ENCODE measurements around the gene PAK6.

PAK6 gene

DNA sequence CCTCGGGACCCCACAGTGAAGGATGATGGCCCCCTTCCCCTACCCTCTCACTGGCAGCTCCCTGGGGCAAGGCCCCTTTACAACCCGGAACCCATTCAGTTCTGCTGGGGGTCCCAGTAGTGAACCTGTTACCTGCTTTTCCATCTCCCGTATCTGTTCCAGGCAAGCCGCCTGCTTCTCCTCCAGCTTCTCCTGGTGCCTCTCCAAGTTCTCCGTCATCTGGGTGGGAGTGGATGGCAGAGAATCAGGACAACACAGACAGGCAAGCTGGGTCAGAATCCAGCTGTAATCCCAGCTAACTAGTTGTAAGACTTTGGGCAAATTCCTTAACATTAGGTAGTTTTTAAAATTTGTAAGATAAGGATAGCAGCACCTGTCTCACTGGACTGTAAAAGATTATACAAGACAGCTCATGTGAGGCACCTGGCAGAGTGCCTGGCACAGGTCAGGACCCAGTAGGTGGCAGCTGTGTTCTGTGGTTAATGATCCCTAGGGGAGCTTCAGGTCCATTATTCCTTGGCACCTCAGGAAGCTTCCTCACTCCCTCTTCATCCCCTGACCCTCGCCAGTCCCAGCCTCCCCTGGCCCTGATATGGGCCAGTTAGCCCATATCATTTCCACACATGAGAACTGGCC is 50.4 kb downstream of the PAK6 start:
- H3K36me3 ChIP-seq (ENCODE audit: insufficient read depth, low read length): no peaks in the 10 kb centered on the region
- H3K27me3 ChIP-seq (ENCODE audit: insufficient read depth, low read length): no peaks in the 10 kb centered on the region
- H2AFZ ChIP-seq (ENCODE audit: low read depth, low read length): no peak overlapping the region
- no peaks in the 10 kb centered on the region for H3K9me3 ChIP-seq (ENCODE audit: low read length)
- no peak overlapping the region for H3K4me3 ChIP-seq (ENCODE audit: low read length)
- H3K4me1 ChIP-seq (ENCODE audit: insufficient read depth, low read length): peaks cover 50% of the 10 kb centered on the region

DNA sequence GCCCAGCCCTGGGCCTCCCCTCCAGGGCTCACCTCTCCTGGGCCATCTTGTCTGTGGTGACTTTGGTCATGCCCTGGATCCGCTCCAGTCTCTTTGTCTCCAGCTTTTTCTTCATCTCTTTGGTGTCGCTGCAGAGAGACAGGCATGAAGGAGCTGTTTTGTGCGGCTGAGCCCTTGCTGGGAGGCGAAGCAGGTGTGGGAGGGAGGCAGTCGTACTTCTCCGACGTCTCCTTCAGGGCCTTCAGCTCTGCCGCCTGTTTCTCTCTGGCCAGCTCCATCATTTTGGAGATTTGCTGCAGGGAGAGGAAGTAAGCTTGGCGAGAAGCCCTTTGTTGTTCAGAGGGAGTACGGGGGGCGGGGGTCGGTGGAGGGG is 51.7 kb downstream of the PAK6 start:
- no peaks in the 10 kb centered on the region for H3K27me3 ChIP-seq (ENCODE audit: insufficient read depth, low read length)
- H3K4me3 ChIP-seq (ENCODE audit: low read length): no peak overlapping the region
- no peaks in the 10 kb centered on the region for H3K36me3 ChIP-seq (ENCODE audit: insufficient read depth, low read length)
- peaks cover 54% of the 10 kb centered on the region for H3K4me1 ChIP-seq (ENCODE audit: insufficient read depth, low read length)
- no peaks in the 10 kb centered on the region for H3K9me3 ChIP-seq (ENCODE audit: low read length)
- H2AFZ ChIP-seq (ENCODE audit: low read depth, low read length): no peak overlapping the region

DNA sequence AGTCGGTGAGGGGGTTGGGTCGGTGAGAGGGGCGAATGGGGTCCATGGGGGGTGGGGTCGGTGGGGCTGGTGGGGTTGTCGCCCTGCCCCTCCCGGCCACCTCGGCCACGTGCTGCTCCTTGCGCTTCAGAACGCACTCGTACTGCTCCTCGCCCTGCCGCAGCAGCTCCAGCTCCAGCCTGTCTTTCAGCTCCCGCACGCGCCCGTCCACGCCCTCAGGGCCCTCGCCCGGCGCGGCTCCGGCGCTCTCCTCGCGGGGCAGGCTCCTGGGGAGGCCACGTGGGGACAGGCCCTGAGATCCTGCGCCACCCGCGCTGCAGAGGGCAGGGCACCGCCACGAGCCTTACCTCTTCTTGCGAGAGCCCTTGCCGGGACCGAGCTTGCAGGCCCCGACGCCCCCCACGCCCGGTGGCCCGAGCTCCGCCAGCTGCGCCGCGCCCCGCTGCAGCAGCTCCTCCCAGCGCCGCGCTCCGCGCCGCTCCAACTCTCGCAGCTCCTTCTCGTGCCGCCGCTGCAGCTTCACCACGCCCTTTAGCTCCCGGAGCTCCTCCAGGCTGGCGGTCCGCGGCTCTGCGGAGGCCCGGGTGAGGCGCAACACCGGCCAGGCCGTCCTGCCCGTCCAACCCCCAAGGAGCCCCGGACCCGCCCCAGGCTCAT is 52.2 kb downstream of the PAK6 start:
- no peaks in the 10 kb centered on the region for H3K36me3 ChIP-seq (ENCODE audit: insufficient read depth, low read length)
- peaks cover 52% of the 10 kb centered on the region for H3K4me1 ChIP-seq (ENCODE audit: insufficient read depth, low read length)
- H3K27me3 ChIP-seq (ENCODE audit: insufficient read depth, low read length): no peaks in the 10 kb centered on the region
- no peak overlapping the region for H3K4me3 ChIP-seq (ENCODE audit: low read length)
- no peaks in the 10 kb centered on the region for H3K9me3 ChIP-seq (ENCODE audit: low read length)
- H2AFZ ChIP-seq (ENCODE audit: low read depth, low read length): no peak overlapping the region

DNA sequence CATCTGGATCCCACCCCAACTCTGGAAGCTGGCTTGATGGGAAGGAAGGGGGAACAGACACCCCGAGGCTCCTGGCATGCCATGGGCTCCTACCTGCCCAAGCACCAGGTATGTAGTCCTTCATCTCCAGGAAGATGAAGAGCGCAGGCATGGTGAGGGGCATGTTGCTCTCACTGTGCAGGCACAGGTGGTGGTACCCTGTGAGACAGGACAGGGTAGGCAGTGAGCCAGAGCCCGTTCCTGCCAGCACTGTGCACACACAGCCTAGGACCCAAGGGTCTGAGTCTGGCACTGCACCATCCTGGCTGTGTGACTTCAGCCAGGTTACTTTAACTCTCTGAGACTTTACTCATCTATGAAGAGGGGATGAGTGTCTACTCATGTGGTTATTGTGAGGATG is 53.4 kb downstream of the PAK6 start:
- H3K4me1 ChIP-seq (ENCODE audit: insufficient read depth, low read length): peaks cover 41% of the 10 kb centered on the region
- H3K4me3 ChIP-seq (ENCODE audit: low read length): no peak overlapping the region
- no peaks in the 10 kb centered on the region for H3K27me3 ChIP-seq (ENCODE audit: insufficient read depth, low read length)
- H2AFZ ChIP-seq (ENCODE audit: low read depth, low read length): no peak overlapping the region
- H3K36me3 ChIP-seq (ENCODE audit: insufficient read depth, low read length): no peaks in the 10 kb centered on the region
- peaks cover 2% of the 10 kb centered on the region for H3K9me3 ChIP-seq (ENCODE audit: low read length)

DNA sequence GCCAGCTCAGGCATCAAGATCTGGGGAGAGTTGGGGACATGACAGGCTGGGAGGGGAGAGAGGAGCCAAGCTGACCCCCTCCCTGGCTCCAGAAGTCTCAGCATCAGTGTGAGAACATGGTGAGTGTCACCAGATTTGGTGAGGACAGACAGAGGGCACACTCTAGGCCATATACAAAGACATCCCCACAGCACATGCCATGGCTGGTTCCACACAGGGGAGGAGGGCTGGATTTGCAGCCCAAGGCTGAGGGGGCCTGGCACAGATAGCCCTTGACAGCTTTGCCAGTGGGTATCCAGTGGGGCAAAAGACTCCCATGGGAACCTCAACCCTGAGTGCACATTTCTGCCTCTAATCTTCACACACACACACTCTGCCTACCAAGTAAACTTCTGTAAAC is 54.1 kb downstream of the PAK6 start:
- Histone ChIP-seq H3K27me3 (ENCODE audit: insufficient read depth, low read length) (no peaks in the 10 kb centered on the region), H2AFZ (ENCODE audit: low read depth, low read length) (no peak overlapping the region), H3K4me3 (ENCODE audit: low read length) (no peak overlapping the region), H3K9me3 (ENCODE audit: low read length) (peaks cover 2% of the 10 kb centered on the region), H3K4me1 (ENCODE audit: insufficient read depth, low read length) (peaks cover 40% of the 10 kb centered on the region), H3K36me3 (ENCODE audit: insufficient read depth, low read length) (no peaks in the 10 kb centered on the region)

DNA sequence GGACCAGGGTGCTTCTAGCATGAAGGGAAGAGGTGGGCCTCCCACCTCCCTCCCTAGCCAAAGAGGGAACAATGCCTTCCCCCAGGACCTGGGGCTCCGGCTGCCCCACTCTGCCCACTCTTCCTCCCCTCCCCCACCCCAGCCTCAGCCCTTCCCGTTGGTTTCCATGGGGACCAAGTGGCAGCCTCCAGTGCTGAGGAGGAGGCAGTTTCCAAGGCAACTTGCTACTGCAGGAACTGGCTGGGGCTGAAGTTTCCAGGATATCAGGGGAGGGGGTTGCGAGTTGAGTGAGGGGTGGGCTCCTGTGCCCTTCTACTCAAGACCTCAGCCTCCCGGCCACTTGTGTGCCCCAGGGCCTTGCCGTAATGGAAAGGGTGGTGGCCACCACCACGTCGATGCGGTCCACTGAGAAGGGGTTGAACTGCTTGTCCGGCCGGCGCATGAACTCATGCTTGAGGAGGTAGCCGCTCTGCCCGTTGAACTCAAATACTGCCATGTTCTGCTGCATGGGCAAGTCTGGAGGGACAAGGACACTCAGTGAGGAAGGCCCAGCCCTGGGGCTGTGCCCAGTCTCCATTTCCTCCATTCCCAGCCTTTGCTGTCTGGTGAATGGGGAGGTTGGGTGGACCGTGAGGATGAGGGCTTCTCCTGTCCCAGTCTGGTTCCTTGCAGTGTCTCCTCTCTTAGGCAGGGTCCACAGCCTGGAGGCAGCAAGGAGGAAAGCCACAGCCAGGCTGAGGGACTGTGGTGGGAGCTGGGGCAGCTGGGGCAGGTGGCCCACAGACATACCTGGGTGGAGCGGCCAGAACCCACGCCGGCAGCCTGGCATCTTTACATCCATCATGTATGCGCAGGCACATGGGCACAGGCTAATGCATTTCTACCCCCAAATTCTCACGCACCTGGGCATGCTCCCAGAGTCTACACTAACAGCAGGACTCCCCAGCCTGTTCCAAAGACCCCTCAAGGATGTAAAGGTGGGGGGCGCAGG is 55.3 kb downstream of the PAK6 start:
- Histone ChIP-seq H3K9me3 (ENCODE audit: low read length) (peaks cover 3% of the 10 kb centered on the region), H3K36me3 (ENCODE audit: insufficient read depth, low read length) (no peaks in the 10 kb centered on the region), H3K27me3 (ENCODE audit: insufficient read depth, low read length) (no peaks in the 10 kb centered on the region), H3K4me3 (ENCODE audit: low read length) (no peak overlapping the region), H3K4me1 (ENCODE audit: insufficient read depth, low read length) (peaks cover 40% of the 10 kb centered on the region), H2AFZ (ENCODE audit: low read depth, low read length) (no peak overlapping the region)

DNA sequence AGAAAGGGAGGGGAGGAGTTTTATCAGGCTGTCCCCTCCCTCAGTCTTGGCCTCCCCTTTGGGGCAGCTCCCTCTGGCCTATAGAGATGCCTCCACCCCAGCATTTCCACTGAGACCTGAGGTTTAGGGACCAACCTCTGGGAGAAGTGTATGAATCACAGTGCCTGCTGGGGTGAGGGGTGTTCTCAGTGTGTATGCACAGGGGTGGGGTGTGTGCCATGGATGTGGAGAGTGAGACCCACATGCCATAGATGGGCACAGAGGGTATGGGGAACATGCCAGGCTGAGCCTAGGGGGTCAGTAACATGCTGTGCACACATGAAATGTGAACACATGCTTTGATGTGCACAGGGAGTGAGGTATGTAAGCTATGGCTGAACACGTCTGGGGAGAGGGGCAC is 56.4 kb downstream of the PAK6 start:
- H3K9me3 ChIP-seq (ENCODE audit: low read length): peaks cover 4% of the 10 kb centered on the region
- H3K4me1 ChIP-seq (ENCODE audit: insufficient read depth, low read length): peaks cover 38% of the 10 kb centered on the region
- no peak overlapping the region for H2AFZ ChIP-seq (ENCODE audit: low read depth, low read length)
- H3K36me3 ChIP-seq (ENCODE audit: insufficient read depth, low read length): no peaks in the 10 kb centered on the region
- no peaks in the 10 kb centered on the region for H3K27me3 ChIP-seq (ENCODE audit: insufficient read depth, low read length)
- H3K4me3 ChIP-seq (ENCODE audit: low read length): no peak overlapping the region

DNA sequence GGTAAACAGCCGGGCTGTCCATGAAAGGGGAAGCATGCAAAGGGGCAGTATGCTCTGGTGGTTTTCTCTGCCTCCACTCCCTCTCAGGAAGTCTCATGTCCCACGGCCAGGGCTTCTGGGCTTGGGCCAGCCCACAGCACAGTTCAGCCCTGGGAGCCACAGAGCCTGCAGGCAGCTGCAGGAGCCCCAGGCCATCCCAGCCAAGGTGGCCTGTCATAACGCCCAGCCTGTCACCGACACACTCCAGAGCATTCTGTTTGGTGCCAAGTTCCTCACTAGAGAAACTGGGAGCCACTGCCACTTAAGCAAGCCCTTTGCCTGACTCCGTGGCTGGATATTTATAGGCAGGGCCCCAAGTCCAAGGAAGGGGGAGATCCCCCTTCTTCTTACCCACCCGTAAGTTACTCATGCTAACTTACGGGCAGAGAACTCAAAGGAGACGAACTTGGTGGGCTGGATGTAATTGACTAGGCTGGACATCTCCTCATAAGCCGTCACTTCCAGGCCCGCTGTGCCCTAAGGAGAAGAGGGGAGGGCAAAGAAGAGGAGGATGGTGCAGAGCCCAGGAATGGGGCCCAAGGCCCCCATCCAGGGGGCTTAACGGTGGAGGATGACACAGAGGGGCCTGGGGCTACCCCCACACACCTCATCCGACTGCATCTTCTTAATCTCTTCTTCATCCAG is 57.2 kb downstream of the PAK6 start:
- Histone ChIP-seq H3K4me3 (ENCODE audit: low read length) (no peak overlapping the region), H3K36me3 (ENCODE audit: insufficient read depth, low read length) (no peaks in the 10 kb centered on the region), H2AFZ (ENCODE audit: low read depth, low read length) (no peak overlapping the region), H3K27me3 (ENCODE audit: insufficient read depth, low read length) (no peaks in the 10 kb centered on the region), H3K9me3 (ENCODE audit: low read length) (peaks cover 6% of the 10 kb centered on the region), H3K4me1 (ENCODE audit: insufficient read depth, low read length) (peaks cover 34% of the 10 kb centered on the region)

DNA sequence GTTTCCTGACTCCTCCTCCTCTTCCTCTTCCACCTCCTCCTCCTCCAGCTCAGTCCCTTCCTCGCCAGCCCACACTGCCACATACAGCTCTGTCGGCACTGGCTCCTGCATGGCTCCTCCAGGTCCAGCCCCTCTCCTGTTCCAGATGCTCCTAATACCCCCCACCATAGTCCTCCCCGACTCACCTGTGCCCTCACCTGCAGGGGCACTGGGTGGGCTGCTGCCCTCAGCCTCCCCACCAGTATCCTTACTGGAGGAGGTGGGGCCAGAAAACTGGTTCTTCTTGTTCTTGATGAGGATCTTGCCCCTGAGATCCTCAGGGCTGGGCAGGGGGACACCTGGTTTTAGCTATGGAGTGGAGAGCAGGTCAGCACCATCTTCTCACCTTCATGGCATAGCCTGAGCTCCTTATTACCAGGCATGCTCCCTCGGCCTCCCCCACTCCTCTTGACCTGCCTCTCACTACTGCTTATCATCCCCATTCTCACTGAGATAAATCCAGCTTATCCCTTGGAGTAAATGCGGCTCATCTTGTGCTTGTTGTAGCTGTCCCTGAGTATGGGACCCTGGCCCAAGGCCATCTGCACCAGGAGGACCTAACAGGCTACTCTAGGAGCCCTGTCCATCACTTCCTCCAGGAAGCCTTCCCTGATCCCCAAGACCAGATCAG is 57.8 kb downstream of the PAK6 start:
- H3K4me1 ChIP-seq (ENCODE audit: insufficient read depth, low read length): peaks cover 34% of the 10 kb centered on the region
- no peak overlapping the region for H2AFZ ChIP-seq (ENCODE audit: low read depth, low read length)
- no peak overlapping the region for H3K4me3 ChIP-seq (ENCODE audit: low read length)
- H3K27me3 ChIP-seq (ENCODE audit: insufficient read depth, low read length): no peaks in the 10 kb centered on the region
- peaks cover 6% of the 10 kb centered on the region for H3K9me3 ChIP-seq (ENCODE audit: low read length)
- no peaks in the 10 kb centered on the region for H3K36me3 ChIP-seq (ENCODE audit: insufficient read depth, low read length)

DNA sequence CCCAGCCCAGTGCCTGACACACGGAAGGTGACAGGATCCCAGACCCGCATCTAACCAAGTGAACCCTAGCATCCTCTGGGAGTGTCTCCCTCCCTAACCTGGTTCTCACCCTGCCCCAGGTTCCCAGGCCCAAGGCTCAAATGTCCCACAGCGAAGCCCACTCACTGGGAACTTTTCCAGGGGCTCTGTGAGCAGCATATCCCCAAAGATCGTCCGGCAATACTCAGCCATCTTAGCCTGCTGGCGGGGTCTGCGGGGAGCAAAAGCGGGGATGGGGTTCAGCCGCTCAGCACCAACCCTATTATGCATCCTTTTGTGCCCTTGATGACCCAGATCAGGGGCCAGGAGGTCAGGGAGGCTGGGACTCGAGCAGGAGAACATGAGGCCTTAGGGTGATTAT is 58.5 kb downstream of the PAK6 start:
- Histone ChIP-seq H3K9me3 (ENCODE audit: low read length) (peaks cover 6% of the 10 kb centered on the region), H3K4me1 (ENCODE audit: insufficient read depth, low read length) (peaks cover 34% of the 10 kb centered on the region), H3K27me3 (ENCODE audit: insufficient read depth, low read length) (no peaks in the 10 kb centered on the region), H3K36me3 (ENCODE audit: insufficient read depth, low read length) (no peaks in the 10 kb centered on the region), H3K4me3 (ENCODE audit: low read length) (no peak overlapping the region), H2AFZ (ENCODE audit: low read depth, low read length) (no peak overlapping the region)

DNA sequence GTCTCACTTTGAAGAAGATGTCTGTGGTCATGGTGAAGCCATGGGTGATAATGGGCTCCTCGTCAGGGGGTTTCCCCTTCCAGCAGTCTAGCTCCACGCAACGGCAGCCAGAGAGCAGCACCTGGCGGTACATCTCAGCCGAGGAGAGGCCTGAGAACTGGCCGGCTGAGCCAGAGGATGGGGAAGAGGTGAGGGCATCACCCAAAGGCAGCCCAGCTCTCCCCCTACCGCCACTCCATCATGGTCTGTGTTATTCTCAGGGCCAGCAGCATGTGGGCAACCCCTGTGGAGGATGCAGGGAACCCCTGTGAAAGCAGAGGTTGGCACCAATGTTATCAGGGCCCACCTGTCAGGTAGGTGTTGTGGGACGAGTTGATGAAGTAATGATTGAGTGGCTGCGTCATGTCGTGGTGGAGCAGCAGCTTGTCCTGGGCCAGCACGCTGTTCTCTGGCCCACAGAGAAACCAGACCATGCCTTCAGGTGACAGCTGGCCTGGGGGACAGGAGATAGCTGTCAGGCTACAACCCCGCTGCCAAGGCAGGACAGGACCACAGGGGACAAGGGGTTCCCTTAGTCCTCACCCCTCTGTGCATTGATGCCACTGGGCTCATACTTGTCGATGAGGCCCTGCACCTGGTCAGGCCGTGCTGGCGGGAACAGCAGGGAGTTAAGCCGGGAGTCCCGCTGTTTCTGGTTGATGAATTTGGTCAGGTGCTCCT is 59.5 kb downstream of the PAK6 start:
- Histone ChIP-seq H3K4me3 (ENCODE audit: low read length) (no peak overlapping the region), H3K4me1 (ENCODE audit: insufficient read depth, low read length) (peaks cover 25% of the 10 kb centered on the region), H3K9me3 (ENCODE audit: low read length) (peaks cover 6% of the 10 kb centered on the region), H2AFZ (ENCODE audit: low read depth, low read length) (no peak overlapping the region), H3K36me3 (ENCODE audit: insufficient read depth, low read length) (no peaks in the 10 kb centered on the region), H3K27me3 (ENCODE audit: insufficient read depth, low read length) (no peaks in the 10 kb centered on the region)

DNA sequence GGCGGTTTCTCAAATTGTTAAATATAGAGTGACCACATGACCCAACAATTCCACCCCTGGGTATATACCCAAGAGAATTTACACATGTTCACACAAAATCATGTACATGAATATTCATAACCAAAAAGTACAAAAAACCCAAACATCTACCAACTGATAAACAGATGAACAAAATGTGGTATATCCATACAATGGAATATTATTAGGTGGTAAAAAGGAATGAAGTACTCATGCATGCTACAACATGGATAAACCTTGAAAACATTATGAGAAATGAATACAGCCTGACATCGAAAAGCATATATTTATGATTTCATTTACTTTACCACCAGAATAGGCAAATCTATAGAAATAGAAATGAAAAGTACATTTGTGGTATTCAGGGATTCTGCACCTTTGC is 61.5 kb downstream of the PAK6 start:
- Histone ChIP-seq H3K4me1 (ENCODE audit: insufficient read depth, low read length) (peaks cover 5% of the 10 kb centered on the region), H3K9me3 (ENCODE audit: low read length) (peaks cover 6% of the 10 kb centered on the region), H3K27me3 (ENCODE audit: insufficient read depth, low read length) (no peaks in the 10 kb centered on the region), H3K36me3 (ENCODE audit: insufficient read depth, low read length) (no peaks in the 10 kb centered on the region), H2AFZ (ENCODE audit: low read depth, low read length) (no peak overlapping the region), H3K4me3 (ENCODE audit: low read length) (no peak overlapping the region)

Measured in neuron (in vitro differentiated cells).